HCT116 (cell line): ENCODE results near the gene MSTN. TPM values are rescaled to one million over a fixed set of nuclear protein-coding genes. Genes with fewer than 3 reads are reported as not detected.

Experiments
- ATAC-seq: fragments of 200-7000 bp; cut with Tn5 transposase; 2 replicates; pipeline ENCODE4 v1.9.1; 2020; ENCODE audit warnings: mild to moderate bottlenecking, moderate library complexity
- BruUV-seq: library from RNA; stranded (reverse); fragments of 400-500 nt; replicated peaks from 2 replicates; lab custom pipeline; 2021; lab: Mats Ljungman, UMichigan
- CTCF ChIA-PET: fragments of 300-600 bp; sonication (Branson Sonifier 250); formaldehyde crosslinking; loops from one replicate; lab custom pipeline; 2021; ENCODE audit warnings: antibody characterized with exemption; lab: Charles Lee
- POLR2A ChIA-PET: fragments of 300-600, 350-600 bp; sonication (Branson Sonifier 250); formaldehyde crosslinking; loops from one replicate; lab custom pipeline; 2021; ENCODE audit warnings: antibody characterized with exemption; lab: Charles Lee
- RAD21 ChIA-PET, 2 experiments: fragments of 300-600 bp; sonication (Branson Sonifier 250); formaldehyde crosslinking; loops; one replicate each; lab custom pipeline; 2023; ENCODE audit warnings: low total read pairs in 2 of 2; ENCODE audit not compliant: uncharacterized antibody in 2 of 2, unreplicated experiment in 2 of 2, low non-redundant PET in 1 of 2; lab: Charles Lee
- DNase-seq: peaks from one replicate; pipeline ENCODE4 v3.0.0-alpha.2; 2010; ENCODE audit warnings: low read depth, low spot score
- H2AFZ ChIP-seq: fragments of 200-600 bp; shearing (Covaris generic), sonication (generic); 2 replicates; pipeline ENCODE4 v1.6.1; 2017; ENCODE audit warnings: low read depth, mixed run types, mixed read lengths, antibody characterized with exemption, low read length; ENCODE audit not compliant: poor library complexity, severe bottlenecking
- H3K27ac ChIP-seq: 2 replicates; pipeline ENCODE4 v1.5.1; 2012; ENCODE audit warnings: low read depth, low read length
- H3K27me3 ChIP-seq: fragments of 200-600 bp; sonication (generic); 2 replicates; pipeline ENCODE4 v1.6.1; 2016; ENCODE audit warnings: mixed run types, low read length, mixed read lengths; ENCODE audit not compliant: insufficient read depth
- H3K36me3 ChIP-seq, 2 experiments: fragments of 200-500 bp in 1 of 2; fragments of 200-600 bp in 1 of 2; sonication (Bioruptor generic) in 1 of 2; sonication (generic) in 1 of 2; 2 replicates each; pipeline versions ENCODE4 v1.5.1 to v1.6.1; 2014 to 2016; ENCODE audit warnings: low read length in 2 of 2, inconsistent platforms in 1 of 2, mixed read lengths in 1 of 2, mixed run types in 1 of 2; ENCODE audit not compliant: insufficient read depth in 2 of 2, control insufficient read depth in 1 of 2
- H3K4me1 ChIP-seq, 2 experiments: fragments of 200-600 bp in 1 of 2; sonication (generic) in 1 of 2; 2 replicates each; pipeline versions ENCODE4 v1.5.1 to v1.6.1; 2012 to 2017; ENCODE audit warnings: low read length in 2 of 2, inconsistent platforms in 1 of 2, mild to moderate bottlenecking in 1 of 2, mixed read lengths in 1 of 2, mixed run types in 1 of 2, moderate library complexity in 1 of 2; ENCODE audit not compliant: insufficient read depth in 2 of 2, control insufficient read depth in 1 of 2
- H3K4me2 ChIP-seq: fragments of 200-600 bp; sonication (generic); 2 replicates; pipeline ENCODE4 v1.6.1; 2017; ENCODE audit warnings: mixed run types, low read length, mixed read lengths
- H3K4me3 ChIP-seq, 2 experiments: fragments of 200-600 bp in 1 of 2; sonication (generic) in 1 of 2; replicated peaks in 1 of 2; 2 replicates each; pipeline ENCODE4 v1.5.1; 2011 to 2016; ENCODE audit warnings: low read length in 2 of 2, control low read depth in 1 of 2, low read depth in 1 of 2, mild to moderate bottlenecking in 1 of 2, mixed read lengths in 1 of 2, mixed run types in 1 of 2
- H3K79me2 ChIP-seq: fragments of 200-600 bp; sonication (generic); 2 replicates; pipeline ENCODE4 v1.6.1; 2017; ENCODE audit warnings: mild to moderate bottlenecking, mixed run types, low read length, moderate library complexity, mixed read lengths; ENCODE audit not compliant: insufficient read depth
- H3K9ac ChIP-seq: fragments of 200-600 bp; sonication (generic); 2 replicates; pipeline ENCODE4 v1.6.1; 2016; ENCODE audit warnings: low read length, mixed read lengths
- H3K9me2 ChIP-seq: fragments of 200-600 bp; sonication (generic), shearing (Covaris generic); 2 replicates; pipeline ENCODE4 v1.6.1; 2017; ENCODE audit warnings: mixed run types, mild to moderate bottlenecking, moderate library complexity; ENCODE audit not compliant: insufficient read depth
- H3K9me3 ChIP-seq, 2 experiments: fragments of 200-500 bp in 1 of 2; fragments of 200-600 bp in 1 of 2; sonication (Bioruptor generic) in 1 of 2; sonication (generic) in 1 of 2; 2 replicates each; pipeline ENCODE4 v1.6.1; 2014 to 2017; ENCODE audit warnings: low read length in 2 of 2, mixed read lengths in 2 of 2, inconsistent platforms in 1 of 2, low read depth in 1 of 2, mild to moderate bottlenecking in 1 of 2, mixed run types in 1 of 2, moderate library complexity in 1 of 2; ENCODE audit not compliant: control insufficient read depth in 1 of 2, insufficient read depth in 1 of 2
- H4K20me1 ChIP-seq: fragments of 200-600 bp; sonication (generic), shearing (Covaris generic); 2 replicates; pipeline ENCODE4 v1.6.1; 2017; ENCODE audit warnings: mixed run types, mild to moderate bottlenecking, moderate library complexity; ENCODE audit not compliant: insufficient read depth
- ATF3 ChIP-seq: IDR thresholded peaks from 2 replicates; pipeline ENCODE4 v1.6.1; 2012
- EGR1 ChIP-seq: IDR thresholded peaks from 2 replicates; pipeline ENCODE4 v1.6.1; 2012; ENCODE audit warnings: low read depth
- EZH2 ChIP-seq: fragments of 200-600 bp; sonication (generic); IDR thresholded peaks from 2 replicates; pipeline ENCODE4 v1.6.1; 2017; ENCODE audit warnings: antibody characterized with exemption, mixed run types
- EZH2phosphoT487 ChIP-seq: fragments of 200-600 bp; IDR thresholded peaks from 2 replicates; pipeline ENCODE4 v1.6.1; 2018; ENCODE audit warnings: antibody characterized with exemption, borderline replicate concordance
- JUND ChIP-seq: IDR thresholded peaks from 2 replicates; pipeline ENCODE4 v1.6.1; 2012
- MAX ChIP-seq: IDR thresholded peaks from 2 replicates; pipeline ENCODE4 v1.6.1; 2012
- POLR2A ChIP-seq: IDR thresholded peaks from 2 replicates; pipeline ENCODE4 v1.7.0; 2011; ENCODE audit warnings: borderline replicate concordance; ENCODE audit not compliant: insufficient read depth, insufficient read length; ENCODE audit errors: extremely low read depth
- POLR2AphosphoS5 ChIP-seq: IDR thresholded peaks from 2 replicates; pipeline ENCODE4 v1.6.1; 2011; ENCODE audit warnings: mild to moderate bottlenecking, low read depth, low read length, moderate library complexity
- SIN3A ChIP-seq: IDR thresholded peaks from 2 replicates; pipeline ENCODE4 v1.6.1; 2012; ENCODE audit warnings: low read depth
- SP1 ChIP-seq: IDR thresholded peaks from 2 replicates; pipeline ENCODE4 v1.6.1; 2012; ENCODE audit warnings: low read depth
- SRF ChIP-seq: IDR thresholded peaks from 2 replicates; pipeline ENCODE4 v1.6.1; 2012; ENCODE audit warnings: low read depth
- ZBTB33 ChIP-seq: IDR thresholded peaks from 2 replicates; pipeline ENCODE4 v1.6.1; 2011; ENCODE audit warnings: mild to moderate bottlenecking, low read length, moderate library complexity; ENCODE audit not compliant: insufficient replicate concordance; ENCODE audit errors: extremely low read depth
- intact Hi-C: fragments of 100-400 bp; cut with micrococcal nuclease; formaldehyde crosslinking; loops from 2 replicates; pipeline ENCODE4 v1.10.0; 2022
- total RNA-seq: library from RNA; stranded (reverse); gene quantifications from one replicate; pipeline ENCODE4 v1.2.1, GENCODE V29; 2021; ENCODE audit not compliant: unreplicated experiment

MSTN gene
- total RNA-seq, 1 experiment from 2014 or later = 0.12 TPM

GRCh38 chr2:190079160-190079559 lies 16.6 kb upstream of the MSTN start (continued):
- no peak for TF ChIP-seq ZBTB33
- no peak for TF ChIP-seq ATF3
- TF ChIP-seq SP1 = no peak
- no peak for TF ChIP-seq POLR2A
- no peak for TF ChIP-seq MAX
- no peak for TF ChIP-seq SRF
- TF ChIP-seq JUND = no peak

GRCh38 chr2:190075623-190076022 lies 13.1 kb upstream of the MSTN start:
- POLR2A ChIA-PET = no interaction called here
- no peak overlapping the region for H3K9ac ChIP-seq
- H3K4me2 ChIP-seq = no peak overlapping the region
- no peak for DNase-seq
- RAD21 ChIA-PET = no interaction called here
- H3K4me3 ChIP-seq = no peak overlapping the region
- no peaks in the 10 kb centered on the region for H3K4me1 ChIP-seq
- no peaks in the 10 kb centered on the region for H3K27me3 ChIP-seq
- H3K27ac ChIP-seq = no peak overlapping the region
- no peak overlapping the region for H2AFZ ChIP-seq
- TF ChIP-seq ZBTB33 = no peak
- no peak for TF ChIP-seq POLR2AphosphoS5
- TF ChIP-seq EZH2phosphoT487 = no peak
- TF ChIP-seq EZH2 = no peak
- TF ChIP-seq SP1 = no peak
- no peak for TF ChIP-seq SIN3A
- no peak for TF ChIP-seq POLR2A
- no peak for TF ChIP-seq EGR1
- intact Hi-C loops = no loop called here
- no peak for ATAC-seq
- no peaks in the 10 kb centered on the region for H3K36me3 ChIP-seq
- CTCF ChIA-PET = no interaction called here
- H3K79me2 ChIP-seq = no peaks in the 10 kb centered on the region
- no peaks in the 10 kb centered on the region for H3K9me3 ChIP-seq
- no peaks in the 10 kb centered on the region for H3K9me2 ChIP-seq
- H4K20me1 ChIP-seq = no peaks in the 10 kb centered on the region
- no TSS peak for BruUV-seq
